HG02852 (cell line): ENCODE measurements around the gene POGZ.

ENCODE experiments used
- ATAC-seq: cut with Tn5 transposase; IDR thresholded peaks from one replicate; pipeline ENCODE4 v1.9.1; 2021; ENCODE audit warnings: mild to moderate bottlenecking, moderate library complexity; ENCODE audit not compliant: unreplicated experiment

The POGZ gene

GRCh38 chr1:151372058-151372934, 87.0 kb downstream of the POGZ start, which contains the start of gene SELENBP1:
Gene SELENBP1 (minus strand): TSS chr1:151372705. CDS start chr1:151372641, 64 bp downstream.
- ATAC-seq: no peak

- no peak for ATAC-seq
These were observed 87.8 kb downstream of the POGZ start for GRCh38 chr1:151371370-151372057.

GRCh38 chr1:151370211-151370911, 88.9 kb downstream of the POGZ start:
- ATAC-seq: no peak

- no peak for ATAC-seq
These were observed 89.7 kb downstream of the POGZ start for GRCh38 chr1:151369621-151370048.

- no peak for ATAC-seq
These were observed 90.0 kb downstream of the POGZ start for GRCh38 chr1:151369302-151369610.

GRCh38 chr1:151368393-151369301, 90.6 kb downstream of the POGZ start:
- no peak for ATAC-seq

- ATAC-seq: no peak
These were observed 91.5 kb downstream of the POGZ start for GRCh38 chr1:151367658-151368392.

- ATAC-seq: no peak
These were observed 94.3 kb downstream of the POGZ start for GRCh38 chr1:151364996-151365395.

- no peak for ATAC-seq
These were observed 96.8 kb downstream of the POGZ start for GRCh38 chr1:151362308-151363155.

GRCh38 chr1:151361883-151362282, 97.4 kb downstream of the POGZ start:
- ATAC-seq: no peak

- ATAC-seq: no peak
These were observed 102.6 kb downstream of the POGZ start for GRCh38 chr1:151356696-151357095.
